Mesenchymal stem cell (in vitro differentiated cells and primary cell): ENCODE data around the gene C16orf54.

Experiments
- DNase-seq: peaks from one replicate; pipeline ENCODE4 v3.0.0-alpha.2; 2013
- H2AFZ ChIP-seq: one replicate; pipeline ENCODE4 v1.6.1; 2013; ENCODE audit warnings: low read depth, mild to moderate bottlenecking, control low read depth, inconsistent platforms, low read length, moderate library complexity
- H2AK5ac ChIP-seq: 2 replicates; pipeline ENCODE4 v1.6.1; 2013; ENCODE audit warnings: low read length, moderate library complexity, mild to moderate bottlenecking, inconsistent platforms; ENCODE audit not compliant: severe bottlenecking
- H2BK120ac ChIP-seq: one replicate; pipeline ENCODE4 v1.6.1; 2013; ENCODE audit warnings: low read depth, mild to moderate bottlenecking, inconsistent platforms, low read length, moderate library complexity
- H2BK12ac ChIP-seq, 2 experiments: one replicate each; pipeline ENCODE4 v1.6.1; 2013; ENCODE audit warnings: inconsistent platforms in 2 of 2, low read length in 2 of 2, mild to moderate bottlenecking in 2 of 2, moderate library complexity in 2 of 2, control low read depth in 1 of 2
- H2BK15ac ChIP-seq: one replicate; pipeline ENCODE4 v1.6.1; 2013; ENCODE audit warnings: mild to moderate bottlenecking, low read depth, inconsistent platforms; ENCODE audit not compliant: poor library complexity, severe bottlenecking
- H2BK5ac ChIP-seq: 2 replicates; pipeline ENCODE4 v1.6.1; 2013; ENCODE audit warnings: low read depth, mild to moderate bottlenecking, low read length, control low read depth, inconsistent platforms; ENCODE audit not compliant: poor library complexity, severe bottlenecking
- H3K14ac ChIP-seq, 2 experiments: one replicate each; pipeline ENCODE4 v1.6.1; 2013; ENCODE audit warnings: inconsistent platforms in 2 of 2, low read length in 2 of 2, control low read depth in 1 of 2, mild to moderate bottlenecking in 1 of 2, moderate library complexity in 1 of 2
- H3K18ac ChIP-seq, 2 experiments: one replicate each; pipeline ENCODE4 v1.6.1; 2013; ENCODE audit warnings: inconsistent platforms in 2 of 2, low read length in 2 of 2, control low read depth in 1 of 2, low read depth in 1 of 2, mild to moderate bottlenecking in 1 of 2
- H3K23ac ChIP-seq, 2 experiments: one replicate each; pipeline ENCODE4 v1.6.1; 2013; ENCODE audit warnings: inconsistent platforms in 2 of 2, low read length in 2 of 2, mild to moderate bottlenecking in 2 of 2, moderate library complexity in 2 of 2, control low read depth in 1 of 2
- H3K27ac ChIP-seq: 2 replicates; pipeline ENCODE4 v1.5.1; 2013; ENCODE audit warnings: mild to moderate bottlenecking, moderate library complexity, low read length, control low read depth, inconsistent platforms; ENCODE audit not compliant: poor library complexity, severe bottlenecking
- H3K27me3 ChIP-seq, 2 experiments: 2 replicates each; pipeline versions ENCODE4 v1.6.1 to v1.7.0; 2013; ENCODE audit warnings: low read length in 2 of 2, mild to moderate bottlenecking in 2 of 2, moderate library complexity in 2 of 2, control low read depth in 1 of 2, inconsistent platforms in 1 of 2; ENCODE audit not compliant: control insufficient read depth in 1 of 2, insufficient read depth in 1 of 2
- H3K36me3 ChIP-seq, 2 experiments: 2 replicates each; pipeline versions ENCODE4 v1.6.1 to v1.7.0; 2013; ENCODE audit warnings: low read length in 2 of 2, control low read depth in 1 of 2, inconsistent platforms in 1 of 2, low read depth in 1 of 2, mild to moderate bottlenecking in 1 of 2; ENCODE audit not compliant: insufficient read depth in 2 of 2, control insufficient read depth in 1 of 2
- H3K4ac ChIP-seq, 2 experiments: one replicate each; pipeline ENCODE4 v1.6.1; 2013; ENCODE audit warnings: inconsistent platforms in 2 of 2, low read length in 2 of 2, mild to moderate bottlenecking in 2 of 2, moderate library complexity in 2 of 2, control low read depth in 1 of 2, low read depth in 1 of 2
- H3K4me1 ChIP-seq: 2 replicates; pipeline ENCODE4 v1.6.1; 2013; ENCODE audit warnings: low read depth, low read length, control low read depth; ENCODE audit not compliant: control insufficient read depth, insufficient read depth
- H3K4me2 ChIP-seq: 2 replicates; pipeline ENCODE4 v1.6.1; 2013; ENCODE audit warnings: low read length, mild to moderate bottlenecking, inconsistent platforms; ENCODE audit not compliant: poor library complexity, severe bottlenecking
- H3K4me3 ChIP-seq, 2 experiments: 2 replicates each; pipeline versions ENCODE4 v1.5.1 to v1.7.0; 2013; ENCODE audit warnings: low read length in 2 of 2, mild to moderate bottlenecking in 2 of 2, control low read depth in 1 of 2, low read depth in 1 of 2; ENCODE audit not compliant: insufficient read depth in 1 of 2
- H3K79me1 ChIP-seq: replicated peaks from 2 replicates; pipeline ENCODE4 v1.6.1; 2013; ENCODE audit warnings: mild to moderate bottlenecking, control low read depth, low read length, inconsistent platforms; ENCODE audit not compliant: poor library complexity, severe bottlenecking
- H3K9ac ChIP-seq: 2 replicates; pipeline ENCODE4 v1.7.0; 2013; ENCODE audit warnings: mild to moderate bottlenecking, low read length, moderate library complexity
- H3K9me3 ChIP-seq: 2 replicates; pipeline ENCODE4 v1.7.0; 2013; ENCODE audit warnings: mild to moderate bottlenecking, low read length; ENCODE audit not compliant: control insufficient read depth
- H4K8ac ChIP-seq: one replicate; pipeline ENCODE4 v1.6.1; 2013; ENCODE audit warnings: inconsistent platforms, mild to moderate bottlenecking, low read length, moderate library complexity
- H4K91ac ChIP-seq: one replicate; pipeline ENCODE4 v1.6.1; 2013; ENCODE audit warnings: mild to moderate bottlenecking, low read length, inconsistent platforms
- WGBS: methylation state at CpG from one replicate; pipeline ENCODE4 v1.1.7; 2013; ENCODE audit warnings: mixed read lengths; 5-methylcytosine and 5-hydroxymethylcytosine counted together

Gene C16orf54

GRCh38 chr16:29699324-29700219 lies 46.2 kb downstream of the C16orf54 start:
- peaks cover 12% of the 10 kb centered on the region for H3K79me1 ChIP-seq
- H2BK12ac ChIP-seq = no peak overlapping the region
- no peak overlapping the region for H3K14ac ChIP-seq
- H4K91ac ChIP-seq = no peak overlapping the region
- no peak overlapping the region for H2AK5ac ChIP-seq
- H3K9ac ChIP-seq = no peak overlapping the region
- no peak overlapping the region for H2BK5ac ChIP-seq
- no peaks in the 10 kb centered on the region for H3K9me3 ChIP-seq
- no peak overlapping the region for H4K8ac ChIP-seq
- no peak overlapping the region for H3K4me3 ChIP-seq
- no peak for DNase-seq
- H3K27me3 ChIP-seq = peaks cover 0 to 3% of the 10 kb centered on the region in 2 experiments
- H2AFZ ChIP-seq = no peak overlapping the region
- peaks cover 31% of the 10 kb centered on the region for H3K4me1 ChIP-seq
- H2BK120ac ChIP-seq = no peak overlapping the region
- H3K27ac ChIP-seq = no peak overlapping the region
- WGBS = 83% methylated on average over 10 of the region's 11 CpGs
- no peak overlapping the region for H3K23ac ChIP-seq
- H3K4me2 ChIP-seq = no peak overlapping the region
- peaks cover 7 to 38% of the 10 kb centered on the region in 2 experiments for H3K36me3 ChIP-seq
- no peak overlapping the region for H2BK15ac ChIP-seq
- H3K4ac ChIP-seq = no peak overlapping the region
- H3K18ac ChIP-seq = no peak overlapping the region

GRCh38 chr16:29698484-29699323 lies 47.1 kb downstream of the C16orf54 start:
- Histone ChIP-seq H4K8ac (no peak overlapping the region), H3K18ac (no peak overlapping the region), H3K4me3 (no peak overlapping the region), H3K27me3 (peaks cover 0 to 3% of the 10 kb centered on the region in 2 experiments), H3K27ac (no peak overlapping the region), H4K91ac (no peak overlapping the region), H3K4me2 (no peak overlapping the region), H3K4ac (no peak overlapping the region), H3K9ac (no peak overlapping the region), H3K14ac (no peak overlapping the region), H3K79me1 (peaks cover 12% of the 10 kb centered on the region), H3K4me1 (peaks cover 35% of the 10 kb centered on the region), H3K9me3 (no peaks in the 10 kb centered on the region), H2BK120ac (no peak overlapping the region), H3K36me3 (peaks cover 7 to 47% of the 10 kb centered on the region in 2 experiments), H2BK5ac (no peak overlapping the region), H2BK12ac (no peak overlapping the region), H2BK15ac (no peak overlapping the region), H2AFZ (no peak overlapping the region), H2AK5ac (peak overlapping the region; percentile 9), H3K23ac (no peak overlapping the region)
- DNase-seq = no peak
- WGBS = 94% methylated on average over 17 of the region's 17 CpGs

- Histone ChIP-seq H3K4me2 (no peak overlapping the region), H2BK120ac (no peak overlapping the region), H2AK5ac (no peak overlapping the region), H2BK5ac (no peak overlapping the region), H2BK12ac (no peak overlapping the region), H2BK15ac (no peak overlapping the region), H3K23ac (no peak overlapping the region), H3K9ac (no peak overlapping the region), H2AFZ (no peak overlapping the region), H3K4me1 (peaks cover 35% of the 10 kb centered on the region), H3K27me3 (peaks cover 0 to 3% of the 10 kb centered on the region in 2 experiments), H3K4ac (no peak overlapping the region), H3K79me1 (peaks cover 12% of the 10 kb centered on the region), H3K4me3 (no peak overlapping the region), H4K8ac (no peak overlapping the region), H3K9me3 (no peaks in the 10 kb centered on the region), H3K18ac (no peak overlapping the region), H3K27ac (no peak overlapping the region), H3K36me3 (peaks cover 7 to 47% of the 10 kb centered on the region in 2 experiments), H4K91ac (no peak overlapping the region), H3K14ac (no peak overlapping the region)
- 100% methylated on average over 2 of the region's 2 CpGs for WGBS
- DNase-seq = no peak
Observed at GRCh38 chr16:29698042-29698441, 47.7 kb downstream of the C16orf54 start.

- Histone ChIP-seq H3K27me3 (peaks cover 0 to 3% of the 10 kb centered on the region in 2 experiments), H3K18ac (no peak overlapping the region), H2BK5ac (no peak overlapping the region), H2BK120ac (no peak overlapping the region), H3K9ac (no peak overlapping the region), H2BK15ac (no peak overlapping the region), H3K23ac (no peak overlapping the region), H3K36me3 (peaks cover 7 to 51% of the 10 kb centered on the region in 2 experiments), H2AK5ac (no peak overlapping the region), H4K91ac (no peak overlapping the region), H3K4me3 (no peak overlapping the region), H2AFZ (no peak overlapping the region), H3K14ac (no peak overlapping the region), H3K4ac (no peak overlapping the region), H3K27ac (no peak overlapping the region), H4K8ac (no peak overlapping the region), H3K9me3 (no peaks in the 10 kb centered on the region), H3K79me1 (peaks cover 12% of the 10 kb centered on the region), H3K4me2 (no peak overlapping the region), H3K4me1 (peaks cover 35% of the 10 kb centered on the region), H2BK12ac (peak overlapping the region in 1 of 2 experiments; percentile 29)
- 96% methylated on average over 7 of the region's 7 CpGs for WGBS
- DNase-seq = no peak
Observed at GRCh38 chr16:29697391-29697790, 48.4 kb downstream of the C16orf54 start.
